Gastroesophageal sphincter (tissue), 4 donors: ENCODE results near the gene SSBP4. TPM values are rescaled to one million over a fixed set of nuclear protein-coding genes. Genes with fewer than 3 reads are reported as not detected.
A peak's percentile ranks its signal among the peaks of the same experiment; 100 is the strongest.

ENCODE experiments used
- ATAC-seq: fragments of 150-250 bp; one replicate; pipeline ENCODE4 v1.9.1; 2016; ENCODE audit warnings: mild to moderate bottlenecking, moderate library complexity
- H3K27ac ChIP-seq, 4 donors: fragments of 200-600 bp; sonication (generic) in 3 of 4; 1 replicate in 3 of 4; 2 replicates in 1 of 4; pipeline ENCODE4 v1.5.1; 2016 to 2019
- H3K27me3 ChIP-seq: fragments of 200-600 bp; sonication (generic); one replicate; pipeline ENCODE4 v1.5.1; 2019
- H3K36me3 ChIP-seq, 2 donors: fragments of 200-600 bp; sonication (generic); one replicate each; pipeline ENCODE4 v1.5.1; 2019; ENCODE audit warnings: control low read depth in 1 of 2
- H3K4me1 ChIP-seq, 3 donors: fragments of 200-600 bp; sonication (generic); 1 replicate in 2 of 3; 2 replicates in 1 of 3; pipeline ENCODE4 v1.5.1; 2016 to 2019; ENCODE audit warnings: control low read depth in 2 of 3
- H3K4me3 ChIP-seq, 2 donors: fragments of 200-600 bp; sonication (generic); one replicate each; pipeline ENCODE4 v1.5.1; 2019; ENCODE audit warnings: mild to moderate bottlenecking in 1 of 2, moderate library complexity in 1 of 2
- H3K9me3 ChIP-seq, 3 donors: fragments of 200-600 bp; sonication (generic); one replicate each; pipeline ENCODE4 v1.5.1; 2017 to 2019; ENCODE audit warnings: control low read depth in 2 of 3
- EP300 ChIP-seq: sonication (generic); formaldehyde crosslinking; IDR thresholded peaks from one replicate; pipeline ENCODE4 v1.6.1; 2017; ENCODE audit warnings: antibody characterized with exemption, mild to moderate bottlenecking
- POLR2A ChIP-seq, 2 donors: fragments of 450-650 bp; IDR thresholded peaks; one replicate each; pipeline ENCODE4 v1.6.1; 2017; ENCODE audit warnings: antibody characterized with exemption in 2 of 2, mild to moderate bottlenecking in 2 of 2, moderate library complexity in 1 of 2
- POLR2AphosphoS5 ChIP-seq: sonication (generic); formaldehyde crosslinking; IDR thresholded peaks from one replicate; pipeline ENCODE4 v1.6.1; 2017; ENCODE audit warnings: antibody characterized with exemption
- WGBS, 2 donors: methylation state at CpG; one replicate each; pipeline ENCODE4 v1.1.5; 2018; ENCODE audit warnings: low coverage in 1 of 2; 5-methylcytosine and 5-hydroxymethylcytosine counted together
- total RNA-seq, 4 donors: library from RNA; depleted of rRNA; stranded (reverse); fragments of >200 nt; gene quantifications; one replicate each; pipeline ENCODE4 v1.1.0, GENCODE V29; 2016
- TF ChIP-seq, protein P1 (sequence below), 4 experiments: fragments of 200-600 bp in 2 of 4; fragments of 450-650 bp in 2 of 4; sonication (generic) in 1 of 4; IDR thresholded peaks; one replicate each; pipeline ENCODE4 v1.5.1; 2017 to 2019; ENCODE audit warnings: antibody characterized with exemption in 4 of 4, mild to moderate bottlenecking in 2 of 4, moderate library complexity in 2 of 4

SSBP4 gene
- total RNA-seq, 4 donors from 2014 or later, result 58.4 to 76.2 (median 61.3) TPM

DNA sequence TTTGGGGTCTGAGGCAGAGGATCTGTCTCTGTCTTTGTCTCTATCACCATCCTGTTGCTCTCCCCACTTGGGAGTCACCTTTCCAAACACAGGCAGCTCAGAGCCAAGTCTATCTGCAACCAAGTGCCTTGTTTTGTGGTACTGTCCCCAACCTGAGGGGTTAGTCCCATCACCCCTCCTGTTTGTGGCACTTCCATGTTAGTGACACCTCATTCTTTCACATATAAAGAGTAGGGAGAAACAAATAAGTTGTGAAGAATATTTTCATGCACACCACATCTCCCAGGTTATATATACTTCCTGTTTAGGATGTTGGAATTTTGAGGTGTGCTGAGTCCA is 29.5 kb upstream of the SSBP4 start:
- peaks cover 24% of the 10 kb centered on the region for H3K27me3 ChIP-seq
- H3K27ac ChIP-seq, result no peak overlapping the region
- peaks cover 0 to 27% (median 7%) of the 10 kb centered on the region in 3 donors for H3K4me1 ChIP-seq
- H3K9me3 ChIP-seq, result no peaks in the 10 kb centered on the region
- H3K36me3 ChIP-seq, result no peaks in the 10 kb centered on the region
- TF ChIP-seq, protein P1, sequence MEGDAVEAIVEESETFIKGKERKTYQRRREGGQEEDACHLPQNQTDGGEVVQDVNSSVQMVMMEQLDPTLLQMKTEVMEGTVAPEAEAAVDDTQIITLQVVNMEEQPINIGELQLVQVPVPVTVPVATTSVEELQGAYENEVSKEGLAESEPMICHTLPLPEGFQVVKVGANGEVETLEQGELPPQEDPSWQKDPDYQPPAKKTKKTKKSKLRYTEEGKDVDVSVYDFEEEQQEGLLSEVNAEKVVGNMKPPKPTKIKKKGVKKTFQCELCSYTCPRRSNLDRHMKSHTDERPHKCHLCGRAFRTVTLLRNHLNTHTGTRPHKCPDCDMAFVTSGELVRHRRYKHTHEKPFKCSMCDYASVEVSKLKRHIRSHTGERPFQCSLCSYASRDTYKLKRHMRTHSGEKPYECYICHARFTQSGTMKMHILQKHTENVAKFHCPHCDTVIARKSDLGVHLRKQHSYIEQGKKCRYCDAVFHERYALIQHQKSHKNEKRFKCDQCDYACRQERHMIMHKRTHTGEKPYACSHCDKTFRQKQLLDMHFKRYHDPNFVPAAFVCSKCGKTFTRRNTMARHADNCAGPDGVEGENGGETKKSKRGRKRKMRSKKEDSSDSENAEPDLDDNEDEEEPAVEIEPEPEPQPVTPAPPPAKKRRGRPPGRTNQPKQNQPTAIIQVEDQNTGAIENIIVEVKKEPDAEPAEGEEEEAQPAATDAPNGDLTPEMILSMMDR (IDR thresholded peaks at IDR 0.05), result no peak
- TF ChIP-seq POLR2A (IDR thresholded peaks at IDR 0.05) (no peak), POLR2AphosphoS5 (no peak), EP300 (no peak)
- H3K4me3 ChIP-seq, result no peak overlapping the region
- no peak for ATAC-seq

DNA sequence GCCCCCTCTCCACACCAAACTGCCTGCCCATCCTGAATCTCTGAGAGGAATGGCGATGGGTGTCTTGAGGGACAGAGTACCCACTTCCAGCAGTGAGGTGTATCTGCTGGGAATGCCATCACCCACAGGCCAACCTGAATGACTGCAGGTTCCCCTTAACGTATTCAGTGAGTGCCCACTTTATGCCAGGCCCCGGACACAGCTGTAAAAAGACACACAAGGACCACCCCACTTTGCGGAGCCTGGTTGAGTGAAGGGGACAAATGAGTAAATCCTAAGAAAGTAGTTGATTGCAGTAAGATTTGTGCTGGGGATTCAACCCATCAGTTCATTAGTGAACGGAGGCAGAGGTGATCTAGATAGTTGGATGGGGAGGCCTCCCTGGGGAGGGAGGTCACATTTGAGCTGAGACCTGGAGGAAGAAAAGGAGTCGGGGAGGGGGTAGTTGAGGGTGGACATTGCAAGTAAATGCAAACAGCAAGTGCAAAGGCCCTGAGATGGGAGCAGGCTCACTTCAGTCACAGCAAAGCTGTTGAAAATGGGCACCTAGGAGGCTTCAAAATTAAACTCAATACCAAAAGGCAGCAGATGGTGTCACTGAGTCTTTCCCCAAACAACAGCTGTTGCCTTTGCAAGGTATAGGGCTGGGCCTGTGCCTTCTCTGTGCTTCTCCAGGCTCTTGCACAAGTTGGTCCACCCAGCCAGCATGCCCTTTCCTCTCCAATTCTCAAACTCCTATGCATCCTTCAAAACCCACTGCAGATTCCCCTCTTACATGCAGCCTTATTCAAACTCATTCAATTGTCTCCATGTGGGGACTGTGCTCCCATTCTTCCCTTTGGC is 28.9 kb upstream of the SSBP4 start:
- ATAC-seq, result no peak
- Histone ChIP-seq H3K27ac (no peak overlapping the region), H3K27me3 (peaks cover 18% of the 10 kb centered on the region), H3K9me3 (no peaks in the 10 kb centered on the region), H3K4me3 (no peak overlapping the region), H3K4me1 (peaks cover 0 to 27% (median 7%) of the 10 kb centered on the region in 3 donors), H3K36me3 (no peaks in the 10 kb centered on the region)
- TF ChIP-seq EP300 (no peak), POLR2A (IDR thresholded peaks at IDR 0.05) (no peak), POLR2AphosphoS5 (no peak)
- TF ChIP-seq, protein P1 (IDR thresholded peaks at IDR 0.05), result no peak
- WGBS, 2 donors, result 87 to 89% methylated on average over 4 to 6 of the region's 6 CpGs

DNA sequence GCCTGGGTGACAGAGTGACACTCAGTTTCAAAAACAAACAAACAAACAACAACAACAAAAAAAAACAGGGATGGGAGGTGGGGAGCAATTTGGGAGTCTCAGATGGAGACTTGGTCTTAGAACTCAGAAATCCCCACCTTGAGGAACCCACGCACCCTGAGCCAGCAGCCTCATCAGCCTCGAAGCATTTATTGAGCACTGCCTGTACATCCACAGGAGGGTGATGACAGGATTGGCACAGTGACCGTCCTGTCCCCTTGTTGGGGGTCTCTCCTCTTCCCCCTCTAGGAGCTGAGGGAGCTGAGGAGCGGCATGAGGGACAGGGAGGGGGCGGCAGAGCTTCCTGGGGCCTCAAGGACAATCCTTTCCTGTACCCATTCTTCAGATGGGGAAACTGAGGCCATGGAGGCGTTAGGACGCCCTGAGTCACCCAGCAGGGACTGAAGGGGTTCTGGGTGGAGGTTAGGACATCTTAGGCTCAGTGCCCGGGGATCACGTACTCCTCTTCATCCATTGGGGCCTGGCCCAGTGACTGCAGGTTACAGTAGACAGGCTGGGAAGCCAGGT is 27.6 kb upstream of the SSBP4 start:
- Histone ChIP-seq H3K27me3 (peaks cover 18% of the 10 kb centered on the region), H3K9me3 (no peaks in the 10 kb centered on the region), H3K27ac (no peak overlapping the region), H3K4me1 (peaks cover 0 to 15% (median 4%) of the 10 kb centered on the region in 3 donors), H3K4me3 (no peak overlapping the region), H3K36me3 (no peaks in the 10 kb centered on the region)
- TF ChIP-seq, protein P1 (IDR thresholded peaks at IDR 0.05), result no peak
- TF ChIP-seq POLR2A (IDR thresholded peaks at IDR 0.05) (no peak), POLR2AphosphoS5 (no peak), EP300 (no peak)
- WGBS, 2 donors, result 83 to 100% methylated on average over 1 to 3 of the region's 9 CpGs
- ATAC-seq, result no peak

DNA sequence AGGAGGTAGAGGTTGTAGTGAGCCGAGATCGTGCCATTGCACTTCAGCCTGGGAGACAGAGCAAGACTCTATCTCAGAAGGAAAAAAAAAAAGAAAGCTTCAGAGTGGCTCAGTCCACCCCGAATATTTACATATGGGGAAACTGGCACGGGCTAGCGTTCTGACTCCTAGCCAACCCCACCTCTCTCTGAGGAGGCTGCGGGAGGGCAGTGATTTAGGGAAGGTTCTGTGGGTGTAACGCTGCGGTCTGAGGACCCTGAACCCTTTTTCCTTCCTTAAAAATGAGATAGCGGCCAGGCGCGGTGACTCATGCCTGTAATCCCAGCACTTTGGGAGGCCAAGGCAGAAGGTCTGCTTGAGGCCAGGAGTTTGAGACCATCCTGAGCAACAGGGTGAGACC is 26.8 kb upstream of the SSBP4 start:
- TF ChIP-seq EP300, result no peak
- TF ChIP-seq, protein P1 (IDR thresholded peaks at IDR 0.05), result no peak
- no peak for TF ChIP-seq POLR2A (IDR thresholded peaks at IDR 0.05)
- no peak for TF ChIP-seq POLR2AphosphoS5
- WGBS, 2 donors, result 42 to 68% methylated on average over 5 to 7 of the region's 11 CpGs
- Histone ChIP-seq H3K27me3 (peaks cover 21% of the 10 kb centered on the region), H3K4me3 (no peak overlapping the region), H3K4me1 (peaks cover 0 to 20% (median 4%) of the 10 kb centered on the region in 3 donors), H3K9me3 (no peaks in the 10 kb centered on the region), H3K36me3 (no peaks in the 10 kb centered on the region), H3K27ac (no peak overlapping the region)
- ATAC-seq, result peak; percentile 41

DNA sequence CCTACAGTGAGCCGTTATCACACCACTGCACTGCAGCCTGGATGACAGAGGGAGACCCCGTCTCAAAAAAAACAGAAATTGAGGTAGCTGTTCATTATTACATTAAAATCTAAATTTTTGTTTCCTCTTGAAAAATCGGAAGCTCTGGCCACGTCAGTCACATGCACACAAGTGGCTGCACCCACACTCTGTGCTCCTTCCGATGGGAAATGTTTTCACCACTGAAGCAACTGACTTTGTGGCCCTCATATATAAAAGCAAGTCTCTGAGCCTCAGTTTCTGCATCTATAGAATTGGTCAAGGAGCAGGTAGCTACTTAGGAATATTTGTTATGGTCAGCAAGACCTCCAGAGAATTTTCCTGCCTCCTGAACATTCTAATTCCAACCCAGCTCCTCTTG is 26.3 kb upstream of the SSBP4 start:
- Histone ChIP-seq H3K27me3 (peaks cover 26% of the 10 kb centered on the region), H3K9me3 (no peaks in the 10 kb centered on the region), H3K27ac (no peak overlapping the region), H3K4me3 (peak overlapping the region in 1 of 2 donors; percentile 18), H3K36me3 (no peaks in the 10 kb centered on the region), H3K4me1 (peaks cover 0 to 20% (median 4%) of the 10 kb centered on the region in 3 donors)
- 72 to 73% methylated on average over 5 of the region's 5 CpGs for WGBS, 2 donors
- no peak for ATAC-seq
- TF ChIP-seq POLR2AphosphoS5, result no peak
